ENCODE results near the gene PTPN2.
A peak's percentile ranks its signal among the peaks of the same experiment; 100 is the strongest.

Gene PTPN2

DNA sequence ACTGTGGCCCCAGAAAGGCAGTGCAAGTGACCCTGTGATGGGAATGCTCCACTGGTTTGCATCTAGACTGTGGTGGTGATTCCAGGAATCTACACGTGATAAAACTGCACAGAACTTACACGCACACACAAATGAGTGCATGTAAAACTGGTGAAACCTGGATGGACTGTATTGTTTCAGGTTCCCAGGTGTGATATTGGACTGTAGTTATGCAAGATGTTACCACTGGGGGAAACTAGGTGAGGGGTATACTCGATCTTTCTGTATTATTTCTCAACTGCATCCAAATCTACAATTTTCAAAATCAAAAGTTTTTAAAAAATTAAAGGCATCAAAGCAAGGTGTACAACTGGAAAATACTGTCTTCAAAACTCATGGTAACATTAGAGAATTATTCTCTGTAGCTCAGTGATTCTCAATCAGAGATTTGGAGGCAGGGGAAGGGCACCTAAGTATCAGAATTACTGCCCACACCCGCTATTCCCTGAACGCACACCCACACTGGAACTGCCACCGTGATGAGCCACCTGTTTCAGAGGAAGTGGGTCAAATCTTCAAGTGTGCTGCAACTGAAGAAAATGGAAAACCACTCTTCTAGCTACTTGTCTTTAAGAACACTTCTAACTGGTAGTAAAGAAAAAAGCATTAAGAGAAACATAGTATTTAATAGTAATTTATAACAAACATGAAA lies 26.7 kb downstream of the PTPN2 start:
- no peak for DNase-seq

DNA sequence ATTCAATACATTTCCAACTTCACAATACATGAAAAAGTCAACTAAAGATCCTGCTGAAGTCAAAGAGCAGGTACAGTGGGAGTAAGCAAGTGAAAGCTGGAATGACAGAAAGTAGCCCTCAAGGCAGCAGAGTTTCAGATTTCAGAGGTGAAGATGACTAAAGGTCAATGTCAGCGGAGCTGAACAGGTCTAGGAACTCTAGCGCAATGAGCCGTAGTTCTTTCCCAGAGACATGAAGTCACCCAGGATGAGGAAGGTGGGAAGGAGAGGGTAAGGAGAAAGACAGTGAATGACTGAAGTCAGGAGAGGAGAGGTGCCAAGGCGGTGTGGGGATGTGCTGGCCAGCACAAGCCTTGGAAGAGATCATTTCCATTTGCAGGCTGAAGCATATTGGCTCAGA lies 28.1 kb downstream of the PTPN2 start:
- no peak for DNase-seq

DNA sequence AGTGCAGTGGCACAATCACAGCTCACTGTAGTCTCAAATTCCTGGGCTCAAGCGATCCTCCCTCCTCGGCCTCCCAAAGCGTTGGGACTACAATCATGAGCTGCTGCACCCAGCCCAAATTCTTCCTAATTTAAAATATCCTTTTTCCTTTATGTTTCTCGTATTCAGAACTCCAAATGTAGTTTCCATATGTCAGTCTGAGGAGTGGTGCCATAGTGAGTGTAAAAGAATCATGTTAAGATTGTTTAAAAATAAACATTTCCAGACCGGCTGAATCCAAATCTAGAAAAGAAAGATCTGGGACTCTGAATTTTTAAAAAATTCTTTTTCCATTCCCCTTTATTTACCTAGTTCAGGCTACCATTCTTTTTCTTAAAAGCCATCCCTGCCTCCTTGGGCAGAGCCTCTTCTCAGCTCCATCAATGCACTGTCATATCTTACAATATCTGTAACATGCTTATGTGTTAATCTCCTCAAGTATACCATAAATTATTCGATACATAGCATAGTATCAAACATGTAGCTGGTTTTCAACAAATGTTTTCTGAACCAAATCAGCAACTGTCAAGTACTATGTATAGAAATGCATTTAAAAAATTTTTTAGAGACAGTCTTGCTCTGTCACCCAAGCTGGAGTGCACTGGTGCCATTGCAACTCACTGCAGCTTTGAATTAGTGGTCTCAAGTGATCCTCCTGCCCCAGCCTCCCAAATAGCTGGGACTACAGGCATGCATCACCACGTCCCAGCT lies 31.3 kb downstream of the PTPN2 start:
- no peak for DNase-seq

DNA sequence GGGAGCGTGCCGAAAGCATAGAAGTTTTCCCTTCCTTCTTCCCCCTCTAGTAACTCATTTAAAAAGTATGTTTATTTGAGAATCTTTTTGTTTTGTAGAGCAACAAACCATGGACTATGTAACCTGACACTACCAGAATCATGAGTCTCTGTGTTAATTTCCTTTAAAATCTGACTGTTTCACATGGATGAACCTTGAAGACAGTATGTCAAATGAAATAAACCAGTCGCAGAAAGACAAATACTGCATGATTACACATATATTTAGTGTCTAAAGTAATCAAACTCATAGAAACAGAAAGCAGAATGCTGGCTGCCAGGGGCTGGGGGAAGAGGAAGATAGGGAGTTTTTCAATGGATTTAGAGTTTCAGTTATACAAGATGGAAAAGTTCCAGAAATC lies 32.3 kb downstream of the PTPN2 start:
- DNase-seq, result no peak

DNA sequence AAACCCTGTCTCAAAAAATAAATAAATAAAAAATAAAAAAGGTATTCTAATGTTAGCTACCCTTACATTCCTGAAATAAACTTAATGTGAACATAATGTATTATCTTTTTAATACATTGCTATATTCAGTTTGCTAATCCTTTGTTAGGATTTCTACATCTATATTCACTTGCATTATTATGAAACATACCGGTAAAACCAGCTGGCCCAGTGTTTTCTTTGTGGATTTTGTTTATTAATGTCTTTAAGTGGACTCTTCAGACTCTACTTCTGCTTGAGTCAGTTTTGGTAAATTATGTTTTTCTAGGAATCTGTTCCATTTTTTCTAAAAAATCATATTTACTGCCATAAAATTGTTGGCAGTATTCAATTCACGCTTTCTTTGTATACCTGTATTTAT lies 34.5 kb downstream of the PTPN2 start:
- DNase-seq, result no peak

DNA sequence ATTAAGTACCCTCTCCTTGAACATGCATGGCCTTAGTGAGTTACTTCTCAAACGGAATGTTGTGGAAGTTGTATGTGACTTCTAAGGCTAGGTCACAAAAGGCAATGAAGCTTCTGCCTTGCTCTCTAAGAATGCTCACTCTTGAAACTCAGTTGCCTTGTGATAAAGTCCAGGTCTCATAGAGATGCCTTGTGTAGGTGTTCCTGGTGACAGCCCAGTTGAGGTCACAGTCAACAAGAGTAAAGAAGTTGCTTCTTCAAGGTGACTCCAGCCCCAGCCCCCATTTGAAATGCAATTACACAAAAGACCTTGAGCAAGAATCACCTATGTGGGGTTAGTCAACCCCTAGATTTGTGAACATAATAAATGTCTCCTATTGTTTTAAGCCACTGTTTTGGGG lies 35.6 kb downstream of the PTPN2 start:
- no peak for DNase-seq

DNA sequence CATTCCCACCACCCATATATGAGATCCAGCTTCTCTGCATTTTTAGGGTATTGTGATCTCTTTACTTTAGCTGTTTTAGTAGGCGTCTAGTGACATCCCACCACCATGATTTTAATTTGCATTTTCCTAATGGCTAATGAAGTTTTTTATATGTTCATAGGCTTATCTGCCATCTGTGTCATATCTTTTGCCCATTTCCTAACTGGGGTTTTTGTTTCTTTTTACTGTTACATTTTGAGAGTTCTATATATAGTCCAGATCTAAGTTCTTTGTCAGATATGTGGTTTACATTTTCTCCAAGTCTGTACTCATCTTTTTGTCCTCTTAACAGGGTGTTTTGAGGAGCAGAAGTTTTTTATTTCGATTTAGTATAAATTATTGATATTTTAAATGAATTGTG lies 39.6 kb downstream of the PTPN2 start:
- DNase-seq, result no peak

DNA sequence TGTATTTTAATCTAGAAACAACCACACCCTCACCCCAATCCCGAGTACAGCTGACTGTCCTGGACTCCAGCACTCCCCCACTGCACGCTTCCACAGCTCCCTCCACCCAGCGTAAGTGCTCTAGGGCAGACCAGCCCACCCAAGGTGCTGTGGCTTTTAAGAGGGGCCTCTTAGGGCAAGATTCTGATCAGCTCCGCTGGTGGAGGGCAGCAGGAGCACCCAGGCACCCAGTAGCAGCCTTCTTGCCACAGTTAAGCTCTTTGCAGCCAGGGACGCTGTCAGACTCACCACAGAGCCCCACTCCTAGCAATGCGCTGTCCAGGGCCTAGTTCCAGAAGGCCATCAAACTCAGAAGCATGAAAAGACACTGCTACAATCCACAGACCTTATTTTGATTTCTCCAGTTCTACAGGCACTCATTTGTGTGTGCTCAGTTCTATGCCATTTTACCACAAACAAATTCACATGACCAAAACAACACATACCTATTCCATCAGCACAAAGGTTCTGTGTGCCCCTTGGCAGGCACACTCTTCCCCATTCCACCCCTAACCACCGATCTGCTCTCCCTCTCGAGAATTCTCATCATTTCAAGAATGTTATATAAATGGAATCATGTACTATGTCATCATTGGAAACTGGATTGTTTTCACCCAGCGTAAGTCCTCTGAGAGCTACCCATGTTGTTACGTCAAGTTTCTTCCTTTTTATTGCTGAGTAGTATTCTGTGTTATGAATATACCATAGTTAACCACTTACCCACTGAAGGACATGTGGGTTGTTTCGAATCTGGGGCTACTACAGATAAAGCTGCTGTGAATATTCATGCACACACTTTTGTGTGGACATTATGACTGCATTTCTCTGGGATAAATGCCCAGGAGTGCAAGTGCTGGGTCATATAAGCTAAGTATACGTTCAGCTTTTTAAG lies 40.4 kb downstream of the PTPN2 start:
- no peak for DNase-seq

DNA sequence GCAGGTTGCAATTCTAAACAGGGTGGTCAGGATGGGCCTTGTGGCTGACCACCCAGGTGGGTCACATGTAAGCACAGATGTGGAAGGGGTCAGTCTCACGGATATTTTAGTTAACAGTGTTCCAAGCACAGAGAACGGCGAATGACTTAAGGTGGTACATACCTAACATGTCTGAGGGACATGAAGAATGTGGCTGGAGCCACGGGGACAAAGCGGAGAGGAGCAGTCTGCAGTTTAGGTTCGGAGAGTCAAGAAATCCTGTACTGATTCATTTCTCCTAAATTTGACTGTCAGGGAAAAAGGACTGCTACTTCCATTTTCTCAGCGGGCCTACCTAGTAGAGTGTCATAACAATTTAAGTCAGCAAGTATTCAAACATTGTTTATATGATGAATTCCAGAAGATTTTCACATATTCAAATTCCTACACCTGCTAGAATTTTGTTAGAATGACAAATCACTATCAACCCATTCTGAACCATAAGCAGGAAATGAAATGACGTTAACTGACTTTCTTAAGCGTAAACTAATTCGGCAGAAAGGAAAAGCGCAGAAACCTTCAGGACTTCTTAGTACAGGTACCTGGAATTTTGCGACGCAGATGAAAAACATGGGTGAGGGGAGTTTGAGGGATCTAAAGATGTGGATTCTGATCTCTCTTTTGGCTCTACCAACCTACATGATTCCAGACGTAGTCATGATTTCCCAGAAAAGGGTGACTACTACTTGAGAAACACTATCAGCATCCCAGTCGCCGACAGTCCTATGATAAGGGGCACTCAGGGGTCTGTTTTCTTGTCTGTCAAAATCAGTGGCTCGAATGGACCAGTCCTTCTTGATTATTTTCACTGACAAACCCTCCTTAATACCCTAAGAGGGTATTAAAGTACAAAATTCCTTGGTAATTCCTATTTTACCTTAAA lies 41.3 kb downstream of the PTPN2 start:
- no peak for DNase-seq

DNA sequence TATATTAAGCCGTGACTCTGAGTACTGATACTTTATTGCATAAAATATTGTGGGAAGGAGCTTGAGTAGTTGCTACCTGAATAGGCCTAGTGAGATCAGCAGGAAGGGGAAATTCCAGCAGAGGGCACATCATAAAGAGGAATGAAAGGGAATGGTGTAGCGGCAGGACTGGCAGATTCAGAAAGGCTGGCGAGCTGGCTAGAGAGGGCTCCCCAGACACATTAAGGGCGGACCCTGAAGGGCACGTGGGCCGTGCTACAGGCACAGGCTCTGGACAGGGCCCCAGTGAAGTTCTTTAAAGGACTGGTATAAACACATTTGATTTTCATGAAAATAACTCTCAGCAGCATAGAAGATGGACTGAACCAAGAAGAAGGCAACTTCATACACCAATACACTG lies 43.0 kb downstream of the PTPN2 start:
- no peak for DNase-seq

DNA sequence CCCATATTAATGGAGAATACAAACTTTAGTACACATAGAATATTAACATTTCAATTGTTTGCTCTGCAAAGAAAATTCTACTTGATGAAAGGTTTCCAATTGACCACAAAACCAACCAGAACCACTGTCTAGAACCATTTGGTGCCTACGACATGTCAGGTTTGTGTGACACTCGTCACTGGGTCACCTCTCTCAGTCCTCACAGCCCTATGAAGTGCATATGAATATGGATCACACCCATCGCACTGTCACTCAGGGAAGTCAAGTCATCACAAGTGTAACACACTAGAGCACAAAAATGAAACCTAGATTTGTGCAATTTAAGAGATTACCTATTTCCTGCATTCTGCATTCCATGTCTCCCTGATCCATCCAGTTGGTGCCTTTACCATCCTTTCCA lies 43.7 kb downstream of the PTPN2 start:
- no peak for DNase-seq

DNA sequence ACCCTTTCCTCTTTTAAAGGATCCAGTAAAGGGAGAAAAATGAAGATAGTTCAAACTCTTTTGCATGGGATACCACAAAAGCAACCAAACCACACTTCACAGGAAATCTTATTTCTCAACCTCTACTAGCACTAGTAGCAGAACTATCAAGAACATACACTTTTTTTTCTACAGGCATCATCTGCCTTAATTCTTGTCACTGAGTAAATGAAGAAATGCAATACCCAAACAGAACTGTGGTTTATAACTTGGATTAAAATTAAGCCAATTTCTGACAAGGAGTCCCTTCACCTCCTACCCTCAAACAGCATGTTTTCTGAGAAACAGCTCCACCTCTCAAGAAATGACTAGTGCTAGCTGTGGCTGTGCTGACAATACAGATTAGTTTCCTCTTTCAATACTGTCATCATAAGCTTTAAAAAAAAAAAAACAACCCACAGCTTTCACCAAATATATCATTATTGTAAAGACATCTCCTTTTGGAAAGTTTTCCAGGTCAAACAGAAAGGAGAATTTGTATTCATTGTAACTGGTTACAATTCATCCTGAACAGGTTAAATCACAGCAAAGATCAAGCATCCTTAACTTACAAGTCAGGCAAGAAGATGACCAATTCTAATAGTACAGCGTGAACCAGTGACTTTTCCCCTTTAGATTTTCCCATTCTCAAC lies 44.4 kb downstream of the PTPN2 start:
- no peak for DNase-seq

DNA sequence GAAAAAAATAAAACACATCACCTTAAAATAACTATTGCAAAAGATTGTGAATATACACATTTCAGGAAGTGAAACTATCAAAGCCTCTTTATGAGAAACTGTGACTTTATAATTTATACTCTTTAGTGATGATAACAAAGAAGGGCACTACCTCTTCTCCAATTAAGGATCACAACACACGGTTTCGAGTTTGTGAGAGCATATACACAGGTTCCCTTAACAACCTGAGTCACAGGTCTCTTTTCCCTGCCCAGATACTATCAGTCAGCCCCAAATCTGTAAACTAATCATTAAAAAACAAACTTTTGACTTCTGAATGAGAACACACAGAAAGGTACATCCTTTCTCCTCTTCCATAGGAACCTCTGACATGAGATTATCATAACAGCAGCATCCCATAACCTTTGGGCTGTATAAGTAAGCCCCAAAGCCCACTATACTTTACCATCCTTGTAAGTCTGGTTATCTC lies 44.9 kb downstream of the PTPN2 start:
- no peak for DNase-seq

DNA sequence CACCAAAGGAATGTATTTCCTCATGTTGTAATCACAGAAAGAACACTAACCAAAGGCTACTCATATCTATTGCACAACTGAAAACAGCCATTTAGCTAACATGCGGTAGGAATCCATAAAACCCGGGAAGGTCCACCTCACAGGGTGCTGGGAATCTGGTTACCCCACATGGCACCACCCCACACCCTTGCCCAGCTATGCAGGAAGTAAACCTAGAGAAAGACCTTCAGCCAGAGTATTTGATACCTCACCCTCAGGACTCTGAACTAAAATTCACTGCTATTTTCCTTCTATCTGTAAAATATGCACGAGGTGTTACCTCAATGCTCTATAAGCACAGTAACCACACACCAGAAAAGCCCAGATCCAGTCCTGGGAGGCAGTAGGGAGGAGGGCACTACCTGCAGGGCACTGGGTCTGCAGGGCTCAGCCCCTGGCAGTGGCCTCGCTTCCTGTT lies 45.8 kb downstream of the PTPN2 start:
- peak; percentile 24 for DNase-seq

DNA sequence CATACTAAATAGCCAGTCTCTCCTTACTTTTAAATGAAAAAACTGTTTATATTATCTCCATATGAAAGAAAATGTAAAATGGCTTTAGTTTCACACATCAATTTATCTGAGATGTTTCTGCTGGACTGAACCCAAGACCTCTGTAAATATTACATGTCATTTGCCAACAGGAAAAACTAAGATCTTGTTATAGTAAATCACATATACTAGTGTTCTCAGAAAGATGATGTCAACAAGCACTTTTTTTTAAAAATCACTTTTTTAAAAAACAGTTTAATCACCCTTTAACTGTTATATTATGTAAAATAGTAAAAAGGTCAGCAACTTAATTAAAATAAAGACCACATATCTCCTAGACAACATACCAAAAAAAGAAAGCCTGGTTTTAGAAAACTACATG lies 46.3 kb downstream of the PTPN2 start:
- no peak for DNase-seq

DNA sequence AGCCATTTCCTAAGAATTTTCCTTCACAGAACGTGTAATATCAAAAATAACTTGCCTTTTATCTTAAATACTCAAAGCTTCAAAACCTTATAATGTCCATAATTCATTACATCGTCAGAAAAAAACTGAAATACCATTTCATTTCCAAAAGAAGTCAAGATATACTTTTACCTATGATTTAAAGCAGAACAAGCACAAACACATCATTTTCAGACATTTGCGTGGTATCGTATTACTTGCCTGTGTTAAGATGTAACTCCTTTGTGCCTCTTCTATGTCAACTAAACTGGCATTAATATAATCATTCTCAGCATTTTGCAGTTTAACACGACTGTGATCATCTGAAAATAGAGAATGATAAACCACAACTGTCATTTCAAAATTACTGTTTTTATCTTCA lies 47.5 kb downstream of the PTPN2 start:
- peak; percentile 17 for DNase-seq

DNA sequence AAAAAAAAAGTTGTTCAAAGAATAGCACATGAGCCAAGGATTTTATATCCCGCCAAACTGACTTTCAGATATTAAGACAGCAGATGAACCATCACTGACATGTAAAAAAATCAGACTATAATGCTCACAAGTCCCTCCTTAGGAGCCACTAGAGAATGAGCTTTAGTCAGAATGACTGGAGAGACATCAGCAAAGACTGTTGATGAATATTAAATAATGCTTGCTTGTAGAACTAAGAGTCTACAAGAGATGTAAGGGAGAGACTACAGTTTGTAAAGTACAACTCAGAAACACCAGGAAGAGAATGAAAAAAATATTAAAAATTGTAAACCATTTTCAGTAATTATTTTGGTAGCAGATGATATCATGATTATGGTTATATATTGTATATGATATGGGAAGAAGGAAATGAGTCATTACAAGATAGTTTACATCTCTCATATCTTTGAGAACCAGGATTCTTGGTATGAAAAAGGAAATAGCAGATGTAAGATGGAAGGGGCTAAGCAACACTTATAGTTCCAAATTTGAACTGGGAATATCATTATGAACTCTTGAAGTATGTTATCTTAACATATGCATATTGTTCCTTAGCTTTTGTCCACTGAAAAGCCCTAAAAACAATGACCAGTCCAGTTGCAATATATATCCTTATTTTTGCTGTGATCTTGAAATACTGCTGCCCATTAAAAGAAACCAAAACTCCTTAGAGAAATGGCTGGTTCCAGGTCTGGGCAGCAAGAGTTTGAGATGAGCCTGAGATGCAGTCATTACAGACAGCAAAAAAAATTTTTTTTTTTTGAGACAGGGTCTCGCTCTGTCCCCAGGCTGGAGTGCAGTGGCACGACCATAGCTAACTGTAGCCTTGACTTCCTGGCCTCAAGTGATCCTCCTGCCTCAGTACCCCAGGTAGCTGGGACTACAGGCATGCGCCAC lies 55.7 kb downstream of the PTPN2 start:
- no peak for DNase-seq

DNA sequence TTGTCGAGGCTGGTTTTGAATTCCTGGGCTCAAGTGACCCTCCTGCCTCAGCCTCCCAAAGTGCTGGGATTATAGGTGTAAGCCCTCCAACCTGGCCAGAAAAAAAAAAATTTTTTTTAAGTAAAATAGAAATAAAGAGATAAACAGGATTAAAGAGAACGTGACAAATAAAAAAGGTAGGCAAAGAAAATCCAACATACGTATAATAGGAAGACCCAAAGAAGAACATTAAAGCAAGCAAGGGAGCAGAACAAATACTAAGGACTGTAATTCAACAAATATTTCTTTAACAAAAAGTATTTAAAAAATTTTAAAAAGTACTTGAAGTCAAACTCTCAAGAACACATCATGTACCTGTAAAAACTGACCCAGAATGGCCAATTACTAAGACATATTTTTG lies 56.4 kb downstream of the PTPN2 start:
- DNase-seq, result no peak

DNA sequence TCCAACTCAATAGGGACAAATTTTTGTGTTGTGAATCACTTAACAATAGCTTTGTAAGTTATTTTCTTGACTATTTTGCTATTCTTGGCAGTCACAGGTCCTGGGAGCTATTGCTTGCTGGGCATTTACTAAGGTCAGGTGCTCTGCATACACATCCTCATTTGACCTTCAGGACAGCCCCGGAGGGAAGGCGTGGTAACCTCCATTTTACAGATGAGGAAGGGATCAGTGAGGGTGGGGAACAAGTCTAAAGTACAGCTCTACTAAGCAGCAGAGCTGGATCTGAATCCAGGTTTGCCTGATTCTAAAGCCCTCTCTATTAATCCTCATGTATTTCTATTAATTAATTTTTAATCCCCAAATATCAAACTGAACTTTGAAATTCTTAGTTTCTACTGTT lies 58.8 kb downstream of the PTPN2 start:
- no peak for DNase-seq

DNA sequence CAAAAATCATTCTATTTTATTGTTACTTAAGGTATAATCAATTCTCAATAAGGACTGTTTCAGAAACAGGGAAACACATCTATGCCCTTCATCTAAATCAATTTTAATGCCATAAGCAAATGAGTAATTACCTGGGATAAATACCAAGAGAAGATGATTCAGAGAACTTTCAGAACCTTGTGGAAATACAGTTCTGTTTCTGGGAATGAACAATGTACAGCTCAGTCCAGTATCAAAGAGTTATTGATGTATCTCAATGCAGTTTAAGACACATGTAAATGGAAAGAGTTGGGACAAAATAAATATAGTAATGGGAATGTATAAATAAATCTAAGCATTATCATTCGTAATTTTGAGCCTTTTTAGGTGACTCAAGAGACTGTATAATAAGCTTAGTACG lies 60.1 kb downstream of the PTPN2 start:
- DNase-seq, result no peak

DNA sequence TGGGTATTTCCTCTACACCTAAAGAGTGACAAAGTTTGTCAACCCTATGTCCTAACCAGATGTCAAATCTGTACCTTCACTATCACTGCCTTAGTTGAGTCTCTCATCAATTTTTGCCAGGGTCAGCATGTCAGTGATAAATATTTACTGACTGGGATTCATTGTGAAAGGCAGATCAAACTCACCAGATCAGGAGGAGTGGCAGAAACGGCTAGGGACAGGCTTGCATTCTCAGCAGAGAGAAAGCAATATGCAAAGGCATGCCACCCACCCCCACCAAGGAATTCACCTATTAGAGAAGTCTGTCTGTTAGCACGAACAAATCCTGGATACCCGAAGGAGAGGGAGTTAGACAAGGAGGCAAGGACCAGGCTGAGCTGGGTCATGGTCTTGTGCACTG lies 62.6 kb downstream of the PTPN2 start:
- DNase-seq, result no peak
